HCT116 (cell line): ENCODE results near the gene FHIT. TPM values are rescaled to one million over a fixed set of nuclear protein-coding genes. Genes with fewer than 3 reads are reported as not detected.

ENCODE experiments used
- ATAC-seq: fragments of 200-7000 bp; cut with Tn5 transposase; 2 replicates; pipeline ENCODE4 v1.9.1; 2020; ENCODE audit warnings: mild to moderate bottlenecking, moderate library complexity
- BruUV-seq: library from RNA; stranded (reverse); fragments of 400-500 nt; replicated peaks from 2 replicates; lab custom pipeline; 2021; lab: Mats Ljungman, UMichigan
- CTCF ChIA-PET: fragments of 300-600 bp; sonication (Branson Sonifier 250); formaldehyde crosslinking; loops from one replicate; lab custom pipeline; 2021; ENCODE audit warnings: antibody characterized with exemption; lab: Charles Lee
- POLR2A ChIA-PET: fragments of 300-600, 350-600 bp; sonication (Branson Sonifier 250); formaldehyde crosslinking; loops from one replicate; lab custom pipeline; 2021; ENCODE audit warnings: antibody characterized with exemption; lab: Charles Lee
- RAD21 ChIA-PET, 2 experiments: fragments of 300-600 bp; sonication (Branson Sonifier 250); formaldehyde crosslinking; loops; one replicate each; lab custom pipeline; 2023; ENCODE audit warnings: low total read pairs in 2 of 2; ENCODE audit not compliant: uncharacterized antibody in 2 of 2, unreplicated experiment in 2 of 2, low non-redundant PET in 1 of 2; lab: Charles Lee
- DNase-seq: peaks from one replicate; pipeline ENCODE4 v3.0.0-alpha.2; 2010; ENCODE audit warnings: low read depth, low spot score
- H2AFZ ChIP-seq: fragments of 200-600 bp; shearing (Covaris generic), sonication (generic); 2 replicates; pipeline ENCODE4 v1.6.1; 2017; ENCODE audit warnings: low read depth, mixed run types, mixed read lengths, antibody characterized with exemption, low read length; ENCODE audit not compliant: poor library complexity, severe bottlenecking
- H3K27ac ChIP-seq: 2 replicates; pipeline ENCODE4 v1.5.1; 2012; ENCODE audit warnings: low read depth, low read length
- H3K27me3 ChIP-seq: fragments of 200-600 bp; sonication (generic); 2 replicates; pipeline ENCODE4 v1.6.1; 2016; ENCODE audit warnings: mixed run types, low read length, mixed read lengths; ENCODE audit not compliant: insufficient read depth
- H3K36me3 ChIP-seq, 2 experiments: fragments of 200-500 bp in 1 of 2; fragments of 200-600 bp in 1 of 2; sonication (Bioruptor generic) in 1 of 2; sonication (generic) in 1 of 2; 2 replicates each; pipeline versions ENCODE4 v1.5.1 to v1.6.1; 2014 to 2016; ENCODE audit warnings: low read length in 2 of 2, inconsistent platforms in 1 of 2, mixed read lengths in 1 of 2, mixed run types in 1 of 2; ENCODE audit not compliant: insufficient read depth in 2 of 2, control insufficient read depth in 1 of 2
- H3K4me1 ChIP-seq, 2 experiments: fragments of 200-600 bp in 1 of 2; sonication (generic) in 1 of 2; 2 replicates each; pipeline versions ENCODE4 v1.5.1 to v1.6.1; 2012 to 2017; ENCODE audit warnings: low read length in 2 of 2, inconsistent platforms in 1 of 2, mild to moderate bottlenecking in 1 of 2, mixed read lengths in 1 of 2, mixed run types in 1 of 2, moderate library complexity in 1 of 2; ENCODE audit not compliant: insufficient read depth in 2 of 2, control insufficient read depth in 1 of 2
- H3K4me2 ChIP-seq: fragments of 200-600 bp; sonication (generic); 2 replicates; pipeline ENCODE4 v1.6.1; 2017; ENCODE audit warnings: mixed run types, low read length, mixed read lengths
- H3K4me3 ChIP-seq, 2 experiments: fragments of 200-600 bp in 1 of 2; sonication (generic) in 1 of 2; replicated peaks in 1 of 2; 2 replicates each; pipeline ENCODE4 v1.5.1; 2011 to 2016; ENCODE audit warnings: low read length in 2 of 2, control low read depth in 1 of 2, low read depth in 1 of 2, mild to moderate bottlenecking in 1 of 2, mixed read lengths in 1 of 2, mixed run types in 1 of 2
- H3K79me2 ChIP-seq: fragments of 200-600 bp; sonication (generic); 2 replicates; pipeline ENCODE4 v1.6.1; 2017; ENCODE audit warnings: mild to moderate bottlenecking, mixed run types, low read length, moderate library complexity, mixed read lengths; ENCODE audit not compliant: insufficient read depth
- H3K9ac ChIP-seq: fragments of 200-600 bp; sonication (generic); 2 replicates; pipeline ENCODE4 v1.6.1; 2016; ENCODE audit warnings: low read length, mixed read lengths
- H3K9me2 ChIP-seq: fragments of 200-600 bp; sonication (generic), shearing (Covaris generic); 2 replicates; pipeline ENCODE4 v1.6.1; 2017; ENCODE audit warnings: mixed run types, mild to moderate bottlenecking, moderate library complexity; ENCODE audit not compliant: insufficient read depth
- H3K9me3 ChIP-seq, 2 experiments: fragments of 200-500 bp in 1 of 2; fragments of 200-600 bp in 1 of 2; sonication (Bioruptor generic) in 1 of 2; sonication (generic) in 1 of 2; 2 replicates each; pipeline ENCODE4 v1.6.1; 2014 to 2017; ENCODE audit warnings: low read length in 2 of 2, mixed read lengths in 2 of 2, inconsistent platforms in 1 of 2, low read depth in 1 of 2, mild to moderate bottlenecking in 1 of 2, mixed run types in 1 of 2, moderate library complexity in 1 of 2; ENCODE audit not compliant: control insufficient read depth in 1 of 2, insufficient read depth in 1 of 2
- H4K20me1 ChIP-seq: fragments of 200-600 bp; sonication (generic), shearing (Covaris generic); 2 replicates; pipeline ENCODE4 v1.6.1; 2017; ENCODE audit warnings: mixed run types, mild to moderate bottlenecking, moderate library complexity; ENCODE audit not compliant: insufficient read depth
- ATF3 ChIP-seq: IDR thresholded peaks from 2 replicates; pipeline ENCODE4 v1.6.1; 2012
- EGR1 ChIP-seq: IDR thresholded peaks from 2 replicates; pipeline ENCODE4 v1.6.1; 2012; ENCODE audit warnings: low read depth
- EZH2 ChIP-seq: fragments of 200-600 bp; sonication (generic); IDR thresholded peaks from 2 replicates; pipeline ENCODE4 v1.6.1; 2017; ENCODE audit warnings: antibody characterized with exemption, mixed run types
- EZH2phosphoT487 ChIP-seq: fragments of 200-600 bp; IDR thresholded peaks from 2 replicates; pipeline ENCODE4 v1.6.1; 2018; ENCODE audit warnings: antibody characterized with exemption, borderline replicate concordance
- JUND ChIP-seq: IDR thresholded peaks from 2 replicates; pipeline ENCODE4 v1.6.1; 2012
- MAX ChIP-seq: IDR thresholded peaks from 2 replicates; pipeline ENCODE4 v1.6.1; 2012
- SP1 ChIP-seq: IDR thresholded peaks from 2 replicates; pipeline ENCODE4 v1.6.1; 2012; ENCODE audit warnings: low read depth
- SRF ChIP-seq: IDR thresholded peaks from 2 replicates; pipeline ENCODE4 v1.6.1; 2012; ENCODE audit warnings: low read depth
- TCF7L2 ChIP-seq: IDR thresholded peaks from 2 replicates; pipeline ENCODE4 v1.7.0; 2011; ENCODE audit warnings: borderline replicate concordance, inconsistent platforms; ENCODE audit not compliant: insufficient read depth, insufficient read length; ENCODE audit errors: extremely low read depth
- YY1 ChIP-seq: IDR thresholded peaks from 2 replicates; pipeline ENCODE4 v1.6.1; 2011; ENCODE audit warnings: low read length, low read depth, moderate library complexity, mild to moderate bottlenecking; ENCODE audit not compliant: insufficient replicate concordance; ENCODE audit errors: extremely low read depth
- ZFX ChIP-seq: fragments of 450-650 bp; IDR thresholded peaks from 2 replicates; pipeline ENCODE4 v1.6.1; 2017
- intact Hi-C: fragments of 100-400 bp; cut with micrococcal nuclease; formaldehyde crosslinking; loops from 2 replicates; pipeline ENCODE4 v1.10.0; 2022
- total RNA-seq: library from RNA; stranded (reverse); gene quantifications from one replicate; pipeline ENCODE4 v1.2.1, GENCODE V29; 2021; ENCODE audit not compliant: unreplicated experiment
- TF ChIP-seq, protein P1 (sequence below): IDR thresholded peaks from 2 replicates; pipeline ENCODE4 v1.6.1; 2011; ENCODE audit warnings: mild to moderate bottlenecking, low read length, moderate library complexity; ENCODE audit not compliant: insufficient replicate concordance; ENCODE audit errors: extremely low read depth

Gene FHIT
- total RNA-seq, 1 experiment from 2014 or later, result 20.1 TPM

GRCh38 chr3:60651799-60652198 lies 599.5 kb downstream of the FHIT start:
- no peaks in the 10 kb centered on the region for H4K20me1 ChIP-seq
- no peaks in the 10 kb centered on the region for H3K79me2 ChIP-seq
- H3K9ac ChIP-seq, result no peak overlapping the region
- no peak overlapping the region for H3K4me3 ChIP-seq
- H3K27me3 ChIP-seq, result no peaks in the 10 kb centered on the region
- DNase-seq, result no peak
- TF ChIP-seq ZFX (no peak), EGR1 (no peak), MAX (no peak), ATF3 (no peak), YY1 (no peak), TCF7L2 (no peak), EZH2 (no peak), JUND (no peak), SRF (no peak), SP1 (no peak), EZH2phosphoT487 (no peak)
- TF ChIP-seq, protein P1, sequence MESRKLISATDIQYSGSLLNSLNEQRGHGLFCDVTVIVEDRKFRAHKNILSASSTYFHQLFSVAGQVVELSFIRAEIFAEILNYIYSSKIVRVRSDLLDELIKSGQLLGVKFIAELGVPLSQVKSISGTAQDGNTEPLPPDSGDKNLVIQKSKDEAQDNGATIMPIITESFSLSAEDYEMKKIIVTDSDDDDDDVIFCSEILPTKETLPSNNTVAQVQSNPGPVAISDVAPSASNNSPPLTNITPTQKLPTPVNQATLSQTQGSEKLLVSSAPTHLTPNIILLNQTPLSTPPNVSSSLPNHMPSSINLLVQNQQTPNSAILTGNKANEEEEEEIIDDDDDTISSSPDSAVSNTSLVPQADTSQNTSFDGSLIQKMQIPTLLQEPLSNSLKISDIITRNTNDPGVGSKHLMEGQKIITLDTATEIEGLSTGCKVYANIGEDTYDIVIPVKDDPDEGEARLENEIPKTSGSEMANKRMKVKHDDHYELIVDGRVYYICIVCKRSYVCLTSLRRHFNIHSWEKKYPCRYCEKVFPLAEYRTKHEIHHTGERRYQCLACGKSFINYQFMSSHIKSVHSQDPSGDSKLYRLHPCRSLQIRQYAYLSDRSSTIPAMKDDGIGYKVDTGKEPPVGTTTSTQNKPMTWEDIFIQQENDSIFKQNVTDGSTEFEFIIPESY, result no peak
- intact Hi-C loops, result no loop called here
- H3K9me2 ChIP-seq, result no peaks in the 10 kb centered on the region
- no peaks in the 10 kb centered on the region for H3K36me3 ChIP-seq
- no peak overlapping the region for H3K4me2 ChIP-seq
- POLR2A ChIA-PET, result no interaction called here
- no peak overlapping the region for H3K27ac ChIP-seq
- H3K4me1 ChIP-seq, result no peaks in the 10 kb centered on the region
- no TSS peak for BruUV-seq
- CTCF ChIA-PET, result no interaction called here
- no peak overlapping the region for H2AFZ ChIP-seq
- RAD21 ChIA-PET, result no interaction called here
- H3K9me3 ChIP-seq, result no peaks in the 10 kb centered on the region
- no peak for ATAC-seq
